KMS-11 (cell line): Measurements from ENCODE around the gene TASP1.

Source experiments
- H2AFZ ChIP-seq: fragments of 200-600 bp; sonication (generic); 2 replicates; pipeline ENCODE4 v1.6.1; 2016; ENCODE audit warnings: antibody characterized with exemption, mixed run types, low read depth
- H3K27ac ChIP-seq: fragments of 200-600 bp; sonication (generic); 2 replicates; pipeline ENCODE4 v1.6.1; 2016; ENCODE audit warnings: mild to moderate bottlenecking, mixed run types
- H3K27me3 ChIP-seq: fragments of 200-600 bp; sonication (generic); 2 replicates; pipeline ENCODE4 v1.6.1; 2017; ENCODE audit warnings: mild to moderate bottlenecking, low read depth, mixed run types, moderate library complexity; ENCODE audit not compliant: insufficient read depth
- H3K36me3 ChIP-seq: fragments of 200-600 bp; sonication (generic); 2 replicates; pipeline ENCODE4 v1.6.1; 2017; ENCODE audit warnings: mild to moderate bottlenecking, mixed run types; ENCODE audit not compliant: insufficient read depth
- H3K4me1 ChIP-seq: fragments of 200-600 bp; sonication (generic); 2 replicates; pipeline ENCODE4 v1.6.1; 2016; ENCODE audit warnings: mild to moderate bottlenecking, low read depth, mixed run types; ENCODE audit not compliant: poor library complexity, severe bottlenecking
- H3K4me2 ChIP-seq: fragments of 200-600 bp; sonication (generic); 2 replicates; pipeline ENCODE4 v1.7.0; 2016; ENCODE audit warnings: mild to moderate bottlenecking, mixed run types
- H3K4me3 ChIP-seq: fragments of 200-600 bp; sonication (generic); IDR thresholded peaks from 2 replicates; pipeline ENCODE4 v1.6.1; 2017; ENCODE audit warnings: low read depth, low read length, mixed read lengths; ENCODE audit not compliant: insufficient read depth
- H3K79me2 ChIP-seq: fragments of 200-600 bp; sonication (generic); 2 replicates; pipeline ENCODE4 v1.6.1; 2016; ENCODE audit warnings: low read depth, mixed run types; ENCODE audit not compliant: insufficient read depth
- H3K9ac ChIP-seq: fragments of 200-600 bp; sonication (generic); 2 replicates; pipeline ENCODE4 v1.6.1; 2016; ENCODE audit warnings: mild to moderate bottlenecking, mixed run types
- H4K20me1 ChIP-seq: fragments of 200-600 bp; sonication (generic); 2 replicates; pipeline ENCODE4 v1.6.1; 2016; ENCODE audit warnings: mild to moderate bottlenecking, mixed run types; ENCODE audit not compliant: insufficient read depth
- TF ChIP-seq, protein P1 (sequence below): fragments of 200-600 bp; sonication (generic); conservative IDR thresholded peaks from 2 replicates; pipeline ENCODE4 v1.6.1; 2017; ENCODE audit warnings: low read depth, mild to moderate bottlenecking, antibody characterized with exemption, low read length, moderate library complexity, mixed read lengths

TASP1 gene

DNA sequence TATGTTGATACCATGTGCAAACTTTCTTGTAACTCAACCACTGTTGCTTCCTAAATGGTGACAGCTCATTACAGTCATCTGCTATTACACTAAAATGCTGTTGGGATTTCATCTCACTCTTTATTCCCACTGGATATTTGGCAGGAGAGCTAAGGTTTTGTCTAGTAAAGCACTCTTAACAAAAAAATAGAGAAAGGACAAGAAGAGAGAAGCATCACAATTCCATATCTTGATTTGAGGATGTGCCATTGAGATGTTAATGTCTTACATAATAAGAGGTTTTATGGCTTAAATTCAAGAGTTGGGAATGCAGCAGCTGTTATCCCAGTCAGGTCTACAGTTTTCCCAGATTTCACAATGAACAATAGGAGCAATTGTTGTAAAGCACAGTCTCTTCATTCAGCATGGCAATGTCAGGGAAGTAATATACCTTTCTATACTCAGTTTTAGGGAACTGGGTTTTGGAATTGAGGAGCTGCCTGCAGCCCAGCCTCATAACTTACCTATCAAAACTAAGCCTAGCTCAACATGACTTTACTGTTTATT, 282.7 kb downstream of the TASP1 start:
- TF ChIP-seq, protein P1, sequence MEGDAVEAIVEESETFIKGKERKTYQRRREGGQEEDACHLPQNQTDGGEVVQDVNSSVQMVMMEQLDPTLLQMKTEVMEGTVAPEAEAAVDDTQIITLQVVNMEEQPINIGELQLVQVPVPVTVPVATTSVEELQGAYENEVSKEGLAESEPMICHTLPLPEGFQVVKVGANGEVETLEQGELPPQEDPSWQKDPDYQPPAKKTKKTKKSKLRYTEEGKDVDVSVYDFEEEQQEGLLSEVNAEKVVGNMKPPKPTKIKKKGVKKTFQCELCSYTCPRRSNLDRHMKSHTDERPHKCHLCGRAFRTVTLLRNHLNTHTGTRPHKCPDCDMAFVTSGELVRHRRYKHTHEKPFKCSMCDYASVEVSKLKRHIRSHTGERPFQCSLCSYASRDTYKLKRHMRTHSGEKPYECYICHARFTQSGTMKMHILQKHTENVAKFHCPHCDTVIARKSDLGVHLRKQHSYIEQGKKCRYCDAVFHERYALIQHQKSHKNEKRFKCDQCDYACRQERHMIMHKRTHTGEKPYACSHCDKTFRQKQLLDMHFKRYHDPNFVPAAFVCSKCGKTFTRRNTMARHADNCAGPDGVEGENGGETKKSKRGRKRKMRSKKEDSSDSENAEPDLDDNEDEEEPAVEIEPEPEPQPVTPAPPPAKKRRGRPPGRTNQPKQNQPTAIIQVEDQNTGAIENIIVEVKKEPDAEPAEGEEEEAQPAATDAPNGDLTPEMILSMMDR, result no peak

DNA sequence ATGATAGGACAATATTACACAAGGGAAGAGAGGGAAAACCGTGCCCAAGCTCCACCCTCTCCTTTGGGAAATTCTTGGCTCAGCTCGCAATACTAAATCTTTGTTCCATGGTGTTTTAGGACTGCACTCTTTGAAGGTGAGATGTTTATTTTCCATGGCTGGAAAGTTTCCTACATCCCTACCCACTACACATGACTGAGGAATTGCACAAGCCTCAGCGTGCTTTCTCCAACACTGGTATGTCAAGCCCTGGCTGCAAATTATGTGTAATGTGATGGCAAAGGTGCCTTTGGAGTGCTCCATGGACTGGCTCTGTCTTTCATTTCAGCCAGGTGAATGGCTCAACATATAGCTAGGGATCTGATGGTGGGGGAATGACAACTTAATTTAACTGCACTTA, 283.3 kb downstream of the TASP1 start:
- no peaks in the 10 kb centered on the region for H3K36me3 ChIP-seq
- no peaks in the 10 kb centered on the region for H4K20me1 ChIP-seq
- H3K4me2 ChIP-seq, result no peak overlapping the region
- no peak overlapping the region for H3K4me3 ChIP-seq
- H3K27ac ChIP-seq, result no peak overlapping the region
- H3K79me2 ChIP-seq, result no peaks in the 10 kb centered on the region
- H3K9ac ChIP-seq, result no peak overlapping the region
- TF ChIP-seq, protein P1, result no peak
- no peaks in the 10 kb centered on the region for H3K27me3 ChIP-seq
- H2AFZ ChIP-seq, result no peak overlapping the region
- no peaks in the 10 kb centered on the region for H3K4me1 ChIP-seq

More for the DNA sequence above, 282.7 kb downstream of the TASP1 start:
- Histone ChIP-seq H3K4me2 (no peak overlapping the region), H3K27me3 (no peaks in the 10 kb centered on the region), H3K9ac (no peak overlapping the region), H3K4me3 (no peak overlapping the region), H3K36me3 (no peaks in the 10 kb centered on the region), H2AFZ (no peak overlapping the region), H3K27ac (no peak overlapping the region), H3K4me1 (no peaks in the 10 kb centered on the region), H3K79me2 (no peaks in the 10 kb centered on the region), H4K20me1 (no peaks in the 10 kb centered on the region)

DNA sequence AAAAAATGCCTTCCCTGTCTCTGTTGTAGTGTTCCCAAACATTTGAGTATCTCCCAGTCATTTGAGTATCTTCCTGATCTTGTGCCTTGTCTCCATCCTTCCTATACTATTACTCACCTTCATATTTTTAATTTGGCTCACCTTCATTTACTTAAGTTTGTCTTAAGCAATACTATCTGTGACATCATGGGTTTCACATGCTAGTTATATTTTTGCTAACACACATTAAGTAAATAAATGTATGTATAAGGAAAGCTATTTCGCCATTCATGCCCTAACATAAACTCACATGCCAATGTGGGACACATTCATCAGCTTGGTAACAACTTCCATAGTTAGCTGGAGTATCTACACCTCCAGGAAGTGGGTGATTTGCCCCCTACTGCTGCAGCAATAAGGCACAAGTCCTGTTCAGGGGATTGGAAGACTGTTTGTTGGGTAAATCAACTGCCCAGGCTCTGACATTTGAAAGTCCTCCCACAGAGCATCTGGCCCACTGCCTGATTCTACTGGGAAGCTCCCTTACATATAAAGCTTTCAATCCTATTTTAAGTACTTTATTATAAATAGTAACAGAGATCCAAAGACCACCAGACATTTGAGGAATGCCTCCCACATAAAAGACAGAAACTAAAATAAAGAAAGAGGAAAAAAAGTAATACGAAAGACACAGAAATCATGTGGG, 285.3 kb downstream of the TASP1 start:
- Histone ChIP-seq H3K27ac (no peak overlapping the region), H3K79me2 (no peaks in the 10 kb centered on the region), H3K36me3 (no peaks in the 10 kb centered on the region), H3K9ac (no peak overlapping the region), H3K4me2 (no peak overlapping the region), H3K4me1 (no peaks in the 10 kb centered on the region), H2AFZ (no peak overlapping the region), H4K20me1 (no peaks in the 10 kb centered on the region), H3K27me3 (no peaks in the 10 kb centered on the region), H3K4me3 (no peak overlapping the region)
- TF ChIP-seq, protein P1, result no peak

DNA sequence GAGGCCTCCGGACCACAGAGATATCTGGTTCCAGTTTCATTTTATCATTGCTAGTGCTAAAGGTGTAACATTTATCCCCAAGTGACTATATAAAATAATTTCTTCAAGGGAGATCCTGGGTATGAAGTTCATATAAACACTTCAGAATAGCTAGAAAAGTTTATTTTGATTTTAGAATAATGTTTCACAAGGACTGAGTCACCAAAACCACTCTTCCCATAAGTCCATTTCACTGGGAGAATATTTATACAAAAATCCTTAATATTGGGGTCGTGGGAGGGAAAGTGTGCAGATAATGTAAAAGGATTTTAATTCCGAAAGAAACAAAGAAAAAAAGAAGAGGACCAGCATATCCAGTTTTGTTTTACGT, 289.5 kb downstream of the TASP1 start:
- Histone ChIP-seq H3K9ac (no peak overlapping the region), H3K36me3 (no peaks in the 10 kb centered on the region), H3K27ac (no peak overlapping the region), H3K4me3 (no peak overlapping the region), H3K27me3 (no peaks in the 10 kb centered on the region), H3K4me2 (no peak overlapping the region), H2AFZ (no peak overlapping the region), H3K4me1 (no peaks in the 10 kb centered on the region), H4K20me1 (no peaks in the 10 kb centered on the region), H3K79me2 (no peaks in the 10 kb centered on the region)
- TF ChIP-seq, protein P1, result no peak
